Type B pancreatic cell (in vitro differentiated cells): ENCODE data around the gene LMCD1. TPM values are rescaled to one million over a fixed set of nuclear protein-coding genes. Genes with fewer than 3 reads are reported as not detected.

ENCODE experiments used
- DNase-seq: peaks from one replicate; pipeline ENCODE4 v3.0.0; 2021; ENCODE audit warnings: mixed read lengths; ENCODE audit not compliant: unreplicated experiment; ENCODE audit errors: extremely low spot score
- H3K27ac Mint-ChIP-seq: 2 replicates; pipeline ENCODE4 v1.8.0; 2021; ENCODE audit warnings: mild to moderate bottlenecking, mixed read lengths
- H3K27me3 Mint-ChIP-seq: 2 replicates; pipeline ENCODE4 v1.8.0; 2021; ENCODE audit warnings: mixed read lengths
- H3K36me3 Mint-ChIP-seq: 2 replicates; pipeline ENCODE4 v1.8.0; 2021; ENCODE audit warnings: mixed read lengths
- H3K4me1 Mint-ChIP-seq: one replicate; pipeline ENCODE4 v1.8.0; 2021; ENCODE audit warnings: mixed read lengths; ENCODE audit not compliant: unreplicated experiment
- H3K4me3 Mint-ChIP-seq: 2 replicates; pipeline ENCODE4 v1.8.0; 2021; ENCODE audit warnings: mild to moderate bottlenecking, mixed read lengths
- H3K9me3 Mint-ChIP-seq: 2 replicates; pipeline ENCODE4 v1.8.0; 2021; ENCODE audit warnings: mixed read lengths
- total RNA-seq: library from RNA; stranded (reverse); gene quantifications from 2 replicates; pipeline ENCODE4 v1.2.1, GENCODE V29; 2021; ENCODE audit warnings: low replicate concordance
- TF ChIP-seq, protein P1 (sequence below): fragments of 200-600 bp; sonication (generic); conservative IDR thresholded peaks from 2 replicates; pipeline ENCODE4 v1.5.0; 2021; ENCODE audit warnings: antibody characterized with exemption, mild to moderate bottlenecking

The LMCD1 gene
- total RNA-seq, 1 donor from 2014 or later = 33.1 TPM

DNA sequence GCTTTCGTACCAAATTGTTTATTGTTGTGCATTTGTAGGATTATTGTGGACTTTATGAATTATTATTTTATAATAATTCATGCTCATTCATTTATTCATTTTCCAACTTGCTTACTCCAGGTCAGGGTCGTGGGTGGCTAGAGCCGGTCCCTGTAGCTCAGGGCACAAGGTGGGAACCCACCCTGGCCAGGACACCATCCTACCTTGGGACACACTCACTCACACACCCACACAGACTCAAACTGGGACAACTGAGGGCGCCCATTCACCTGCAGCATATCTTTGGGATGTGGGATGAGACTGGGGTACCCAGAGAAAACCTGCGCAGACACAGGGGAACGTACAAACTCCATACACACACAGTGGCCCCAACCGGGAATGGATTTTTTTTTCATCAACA is 102.4 kb downstream of the LMCD1 start:
- no peak overlapping the region for H3K4me3 Mint-ChIP-seq
- peak; percentile 24 for DNase-seq
- no peak overlapping the region for H3K27ac Mint-ChIP-seq
- H3K4me1 Mint-ChIP-seq = peaks cover 13% of the 10 kb centered on the region
- H3K36me3 Mint-ChIP-seq = no peaks in the 10 kb centered on the region
- peaks cover 8% of the 10 kb centered on the region for H3K27me3 Mint-ChIP-seq
- TF ChIP-seq, protein P1, sequence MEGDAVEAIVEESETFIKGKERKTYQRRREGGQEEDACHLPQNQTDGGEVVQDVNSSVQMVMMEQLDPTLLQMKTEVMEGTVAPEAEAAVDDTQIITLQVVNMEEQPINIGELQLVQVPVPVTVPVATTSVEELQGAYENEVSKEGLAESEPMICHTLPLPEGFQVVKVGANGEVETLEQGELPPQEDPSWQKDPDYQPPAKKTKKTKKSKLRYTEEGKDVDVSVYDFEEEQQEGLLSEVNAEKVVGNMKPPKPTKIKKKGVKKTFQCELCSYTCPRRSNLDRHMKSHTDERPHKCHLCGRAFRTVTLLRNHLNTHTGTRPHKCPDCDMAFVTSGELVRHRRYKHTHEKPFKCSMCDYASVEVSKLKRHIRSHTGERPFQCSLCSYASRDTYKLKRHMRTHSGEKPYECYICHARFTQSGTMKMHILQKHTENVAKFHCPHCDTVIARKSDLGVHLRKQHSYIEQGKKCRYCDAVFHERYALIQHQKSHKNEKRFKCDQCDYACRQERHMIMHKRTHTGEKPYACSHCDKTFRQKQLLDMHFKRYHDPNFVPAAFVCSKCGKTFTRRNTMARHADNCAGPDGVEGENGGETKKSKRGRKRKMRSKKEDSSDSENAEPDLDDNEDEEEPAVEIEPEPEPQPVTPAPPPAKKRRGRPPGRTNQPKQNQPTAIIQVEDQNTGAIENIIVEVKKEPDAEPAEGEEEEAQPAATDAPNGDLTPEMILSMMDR = no peak
- peaks cover 3% of the 10 kb centered on the region for H3K9me3 Mint-ChIP-seq

DNA sequence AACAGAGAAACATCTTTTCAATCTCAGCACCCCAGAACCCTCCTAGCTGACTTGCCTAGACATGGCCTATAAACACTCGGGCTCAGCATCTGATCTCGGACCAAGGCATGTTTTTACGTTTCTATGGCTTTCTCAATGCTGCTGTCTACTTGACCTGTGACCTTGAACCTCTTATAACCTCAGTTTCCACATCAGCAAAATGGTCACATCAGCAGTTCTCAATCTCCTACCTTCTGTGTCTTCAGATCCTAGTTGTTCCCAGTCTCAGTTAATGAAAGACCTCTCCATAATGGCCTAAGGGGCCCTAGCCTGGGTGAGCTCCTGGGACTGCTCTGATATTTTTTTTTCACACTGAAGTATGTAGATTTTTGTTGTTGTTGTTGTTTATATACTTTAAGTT is 103.4 kb downstream of the LMCD1 start:
- Mint-ChIP-seq H3K9me3 (peaks cover 5% of the 10 kb centered on the region), H3K27me3 (peaks cover 8% of the 10 kb centered on the region), H3K4me3 (no peak overlapping the region), H3K36me3 (no peaks in the 10 kb centered on the region), H3K27ac (no peak overlapping the region), H3K4me1 (peaks cover 15% of the 10 kb centered on the region)
- DNase-seq = peak; percentile 0
- TF ChIP-seq, protein P1 = no peak

DNA sequence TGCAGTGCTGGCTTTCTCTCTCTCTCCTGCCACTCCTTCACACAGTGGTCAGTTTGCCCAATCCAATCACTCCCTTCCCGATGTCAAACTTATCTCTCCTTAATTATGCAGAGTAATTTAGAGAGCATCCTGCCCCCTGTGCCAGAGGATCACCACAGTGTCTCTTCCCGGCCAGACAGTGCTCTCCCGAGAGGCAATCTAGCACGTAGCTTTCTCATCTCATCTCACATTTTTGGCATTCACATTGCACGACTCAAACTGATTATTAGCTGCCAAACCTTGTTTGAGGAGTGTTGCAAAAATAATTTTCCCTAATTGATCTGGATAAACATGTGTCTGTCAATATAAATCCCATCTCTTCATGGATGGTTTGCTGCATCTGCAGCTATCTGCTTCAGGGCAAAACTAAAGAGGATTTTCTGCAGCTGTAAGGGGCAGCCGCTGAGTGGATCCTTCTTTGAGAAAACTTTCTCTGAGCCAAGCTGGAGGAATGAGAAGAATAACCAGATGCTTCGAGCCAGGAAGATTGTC is 105.1 kb downstream of the LMCD1 start:
- no peak overlapping the region for H3K27ac Mint-ChIP-seq
- TF ChIP-seq, protein P1 = no peak
- peaks cover 19% of the 10 kb centered on the region for H3K4me1 Mint-ChIP-seq
- H3K9me3 Mint-ChIP-seq = peaks cover 8% of the 10 kb centered on the region
- DNase-seq = no peak
- H3K36me3 Mint-ChIP-seq = no peaks in the 10 kb centered on the region
- peaks cover 8% of the 10 kb centered on the region for H3K27me3 Mint-ChIP-seq
- H3K4me3 Mint-ChIP-seq = no peak overlapping the region

DNA sequence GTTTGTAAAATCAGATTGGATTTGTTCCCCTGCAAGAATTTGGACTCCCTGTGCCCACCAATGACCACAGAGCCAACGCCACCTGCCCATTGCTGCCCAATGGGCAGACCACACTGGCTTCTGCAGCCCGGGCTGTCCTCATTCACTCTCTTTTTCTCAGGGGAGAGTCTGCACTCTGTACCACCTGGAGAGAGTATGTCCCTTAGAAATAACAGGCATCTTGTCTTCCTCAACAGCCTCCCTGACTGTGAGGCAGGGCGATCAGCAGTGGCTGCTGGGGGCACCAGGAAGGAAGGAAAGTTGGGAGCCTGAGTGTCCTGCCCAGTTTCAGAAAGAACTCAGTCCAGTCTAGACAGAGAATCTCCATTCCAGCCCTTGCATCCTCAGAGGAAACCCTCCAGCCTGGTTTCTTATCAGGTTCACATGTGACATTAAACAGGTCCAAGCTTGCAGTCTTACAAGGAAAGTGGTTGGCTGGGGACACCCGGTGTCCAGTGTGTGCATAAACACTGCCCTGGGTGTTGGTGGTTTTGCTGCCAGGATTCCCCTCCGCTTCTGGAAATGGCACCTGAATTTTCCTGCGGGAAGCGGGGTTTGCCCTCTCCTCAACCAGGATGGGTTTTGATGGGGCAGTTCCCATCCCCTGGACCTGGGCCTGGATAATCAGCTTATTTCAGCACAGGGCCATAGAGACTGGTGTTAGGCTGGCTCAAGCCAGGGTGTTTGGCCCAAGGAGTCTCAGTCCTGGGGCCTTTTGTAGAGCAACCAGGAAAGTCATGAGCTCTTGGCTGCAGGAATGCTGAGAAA is 105.8 kb downstream of the LMCD1 start:
- TF ChIP-seq, protein P1 = peak; percentile 74
- H3K27ac Mint-ChIP-seq = no peak overlapping the region
- H3K9me3 Mint-ChIP-seq = peaks cover 8% of the 10 kb centered on the region
- peaks cover 8% of the 10 kb centered on the region for H3K27me3 Mint-ChIP-seq
- DNase-seq = no peak
- no peak overlapping the region for H3K4me3 Mint-ChIP-seq
- peaks cover 19% of the 10 kb centered on the region for H3K4me1 Mint-ChIP-seq
- H3K36me3 Mint-ChIP-seq = no peaks in the 10 kb centered on the region

DNA sequence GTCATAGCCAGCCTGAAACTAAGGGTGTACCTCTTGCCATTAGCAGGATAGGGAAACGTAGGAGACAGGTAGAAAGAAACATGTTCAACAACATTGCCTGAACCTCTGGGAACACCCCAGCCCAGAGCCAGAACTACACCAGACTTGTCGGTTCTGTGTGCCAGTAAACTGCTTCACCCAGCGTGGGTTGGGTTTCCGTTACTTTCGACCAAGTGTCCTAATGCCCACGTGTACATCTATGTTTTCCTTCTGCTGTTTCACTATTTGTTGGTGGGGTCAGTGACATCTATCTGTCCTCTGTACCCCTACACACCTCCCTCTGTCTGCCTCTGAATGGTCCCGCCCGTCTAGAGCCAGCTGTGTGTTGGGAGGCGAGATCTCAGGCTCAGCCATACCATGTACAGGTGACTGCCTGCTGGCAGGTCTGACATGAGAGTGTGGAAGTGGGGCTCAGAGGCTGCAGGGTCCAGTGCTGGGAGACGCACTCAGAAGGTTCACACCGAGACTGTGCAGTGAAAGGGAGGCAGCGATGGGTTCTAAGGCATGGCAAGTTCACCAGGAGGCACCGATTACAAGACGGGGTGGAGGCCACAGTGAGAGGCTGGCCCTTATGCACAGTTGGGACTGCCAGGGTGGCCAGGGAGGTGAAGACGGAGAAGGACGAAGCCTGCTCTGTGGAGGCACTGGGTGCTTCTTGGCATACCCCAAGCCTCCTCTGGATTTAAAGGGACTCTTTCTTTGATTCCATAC is 106.6 kb downstream of the LMCD1 start:
- no peaks in the 10 kb centered on the region for H3K36me3 Mint-ChIP-seq
- no peak overlapping the region for H3K27ac Mint-ChIP-seq
- peaks cover 19% of the 10 kb centered on the region for H3K4me1 Mint-ChIP-seq
- H3K9me3 Mint-ChIP-seq = peaks cover 8% of the 10 kb centered on the region
- TF ChIP-seq, protein P1 = no peak
- DNase-seq = no peak
- H3K4me3 Mint-ChIP-seq = no peak overlapping the region
- peaks cover 8% of the 10 kb centered on the region for H3K27me3 Mint-ChIP-seq
